ENCODE measurements around the gene NARF. TPM values are rescaled to one million over a fixed set of nuclear protein-coding genes. Genes with fewer than 3 reads are reported as not detected.

NARF gene
- total and polyA plus RNA-seq, 2 donors (not counting 3 experiments of a cell fraction or from before 2014, with no cell fraction given) = 83.4 to 158 TPM

DNA sequence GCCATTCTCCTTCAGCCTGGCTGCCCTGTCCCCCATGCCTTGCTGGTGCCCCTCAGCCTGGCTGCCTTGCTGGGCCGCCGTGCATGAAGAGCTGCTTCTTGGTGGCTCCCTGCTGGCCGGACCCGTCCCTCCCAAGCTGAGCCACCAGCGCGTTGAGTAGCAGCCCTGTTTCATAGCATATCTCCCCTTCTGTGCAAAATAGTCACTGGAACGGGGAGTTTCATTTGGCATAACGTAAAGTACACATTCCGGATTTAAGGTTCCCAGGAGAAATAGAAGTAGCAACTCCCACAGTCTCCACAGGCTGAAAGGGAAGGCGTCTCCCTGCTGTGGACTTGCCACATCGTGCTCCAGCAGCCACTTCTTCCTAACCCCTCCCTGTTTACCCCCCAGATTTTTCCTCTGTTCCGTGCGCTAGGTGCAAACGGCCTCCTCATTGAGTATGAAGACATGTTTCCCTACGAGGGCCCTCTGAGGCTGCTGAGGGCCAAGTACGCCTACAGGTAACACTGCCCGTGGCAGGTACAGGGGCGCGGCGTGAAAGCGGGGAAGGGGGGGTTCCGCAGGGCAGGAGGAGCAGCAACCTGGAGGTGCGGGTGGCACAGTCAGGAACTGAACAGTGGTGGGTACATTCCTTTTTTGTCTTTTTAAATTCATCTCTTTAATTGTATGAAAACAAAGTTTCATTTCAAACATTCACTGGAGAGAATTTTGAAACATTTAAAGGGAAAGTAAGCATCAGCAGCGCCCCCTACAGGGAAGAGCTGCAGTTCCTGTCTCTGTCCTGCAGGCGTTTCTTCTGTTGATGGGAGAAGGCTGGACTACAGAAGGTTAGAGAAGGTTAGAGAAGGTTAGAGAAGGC lies 34.3 kb upstream of the NARF start:
- Histone ChIP-seq H3K4me2 (ENCODE audit: insufficient read depth, low read length) (no peak overlapping the region), H3K27ac (ENCODE audit: insufficient read depth, low read depth, low read length) (no peak overlapping the region), H3K4me3 (replicated peaks in 1 of 3; ENCODE audit: insufficient read depth in 1 of 3, low read depth in 1 of 3, low read length in 3 of 3) (no peak overlapping the region), H3K9me3 (replicated peaks; ENCODE audit: control insufficient read depth, insufficient read depth, low read length) (no peaks in the 10 kb centered on the region), H3K4me1 (ENCODE audit: control insufficient read depth, extremely low read depth, insufficient read depth, low read length) (peaks cover 5% of the 10 kb centered on the region), H3K9ac (replicated peaks; ENCODE audit: extremely low read depth, insufficient read depth, low read length) (no peak overlapping the region), H2AFZ (ENCODE audit: low read depth, low read length) (no peak overlapping the region), H3K79me2 (ENCODE audit: control insufficient read depth, insufficient read depth, low read length) (no peaks in the 10 kb centered on the region), H3K27me3 (ENCODE audit: control insufficient read depth in 2 of 2, insufficient read depth in 2 of 2, low read length in 2 of 2) (no peaks in the 10 kb centered on the region), H3K36me3 (ENCODE audit: control insufficient read depth in 2 of 2, extremely low read depth in 1 of 2, insufficient read depth in 2 of 2, low read length in 2 of 2) (no peaks in the 10 kb centered on the region), H3K9me1 (replicated peaks; ENCODE audit: control insufficient read depth, extremely low read depth, insufficient read depth, low read length) (no peaks in the 10 kb centered on the region), H4K20me1 (replicated peaks; ENCODE audit: control insufficient read depth, extremely low read depth, insufficient read depth, low read length) (no peaks in the 10 kb centered on the region)
- BruUV-seq (replicated peaks) = no TSS peak
- POLR2A ChIA-PET = no interaction called here
- dilution Hi-C loops (cut with MboI; ENCODE audit: extremely low pct_ligation_motif_present, low sequenced_read_pairs) = no loop called here
- CTCF ChIA-PET = interaction anchor here (0.6 to 1.0 kb wide), 14 partner anchors 9 to 71 kb away, joined by 3 to 8 read pairs (median 3); no protein-coding TSS in a partner anchor
- TF ChIP-seq CTCF (IDR thresholded peaks at IDR 0.05; ENCODE audit: extremely low read depth in 1 of 2, insufficient read depth in 1 of 2, low read depth in 1 of 2, low read length in 2 of 2) (peak; percentile 67 to 80), FOS (IDR thresholded peaks at IDR 0.05; ENCODE audit: borderline replicate concordance, insufficient read depth, low read length) (no peak)
- intact Hi-C loops (cut with micrococcal nuclease) = no loop called here
- FAIRE-seq (peak; percentile 77), DNase-seq (ENCODE audit: low read depth, low spot score) (no peak)

DNA sequence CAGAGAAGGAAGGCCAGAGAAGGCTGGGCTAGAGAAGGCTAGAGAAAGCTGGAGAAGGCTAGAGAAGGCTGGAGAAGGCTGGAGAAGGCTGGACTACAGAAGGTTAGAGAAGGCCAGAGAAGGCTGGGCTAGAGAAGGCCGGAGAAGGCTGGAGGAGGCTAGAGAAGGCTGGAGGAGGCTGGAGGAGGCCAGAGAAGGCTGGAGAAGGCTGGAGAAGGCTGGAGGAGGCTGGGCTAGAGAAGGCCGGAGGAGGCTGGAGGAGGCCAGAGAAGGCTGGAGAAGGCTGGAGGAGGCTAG lies 33.7 kb upstream of the NARF start:
- intact Hi-C loops (cut with micrococcal nuclease) (no loop called here), dilution Hi-C loops (cut with MboI; ENCODE audit: extremely low pct_ligation_motif_present, low sequenced_read_pairs) (no loop called here)
- no peak overlapping the region for H3K27ac ChIP-seq (ENCODE audit: insufficient read depth, low read depth, low read length)
- ChIA-PET POLR2A (no interaction called here), CTCF (interaction anchor here (0.6 to 1.0 kb wide), 14 partner anchors 8 to 72 kb away, joined by 3 to 8 read pairs (median 3); no protein-coding TSS in a partner anchor)
- H4K20me1 ChIP-seq (replicated peaks; ENCODE audit: control insufficient read depth, extremely low read depth, insufficient read depth, low read length) = no peaks in the 10 kb centered on the region
- no peaks in the 10 kb centered on the region for H3K36me3 ChIP-seq (ENCODE audit: control insufficient read depth in 2 of 2, extremely low read depth in 1 of 2, insufficient read depth in 2 of 2, low read length in 2 of 2)
- no peaks in the 10 kb centered on the region for H3K4me1 ChIP-seq (ENCODE audit: control insufficient read depth, extremely low read depth, insufficient read depth, low read length)
- H3K27me3 ChIP-seq (ENCODE audit: control insufficient read depth in 2 of 2, insufficient read depth in 2 of 2, low read length in 2 of 2) = no peaks in the 10 kb centered on the region
- H2AFZ ChIP-seq (ENCODE audit: low read depth, low read length) = no peak overlapping the region
- TF ChIP-seq POLR2A (IDR thresholded peaks at IDR 0.05; ENCODE audit: low read depth, low read length) (no peak), CTCF (IDR thresholded peaks at IDR 0.05; ENCODE audit: extremely low read depth in 1 of 2, insufficient read depth in 1 of 2, low read depth in 1 of 2, low read length in 2 of 2) (no peak), FOS (IDR thresholded peaks at IDR 0.05; ENCODE audit: borderline replicate concordance, insufficient read depth, low read length) (no peak), EZH2 (IDR thresholded peaks at IDR 0.05; ENCODE audit: borderline replicate concordance, low read depth, low read length, severe bottlenecking) (no peak)
- H3K9me3 ChIP-seq (replicated peaks; ENCODE audit: control insufficient read depth, insufficient read depth, low read length) = no peaks in the 10 kb centered on the region
- DNase-seq (ENCODE audit: low read depth, low spot score) (no peak), FAIRE-seq (no peak)
- no peak overlapping the region for H3K4me3 ChIP-seq (replicated peaks in 1 of 3; ENCODE audit: insufficient read depth in 1 of 3, low read depth in 1 of 3, low read length in 3 of 3)
- H3K79me2 ChIP-seq (ENCODE audit: control insufficient read depth, insufficient read depth, low read length) = no peaks in the 10 kb centered on the region
- no peak overlapping the region for H3K4me2 ChIP-seq (ENCODE audit: insufficient read depth, low read length)
- no TSS peak for BruUV-seq (replicated peaks)
- H3K9ac ChIP-seq (replicated peaks; ENCODE audit: extremely low read depth, insufficient read depth, low read length) = no peak overlapping the region
- H3K9me1 ChIP-seq (replicated peaks; ENCODE audit: control insufficient read depth, extremely low read depth, insufficient read depth, low read length) = no peaks in the 10 kb centered on the region

Measured in endothelial cell of umbilical vein (primary cell).